ENCODE data around the gene LHPP.
"Not testable (repeated sequence)": the region's sequence is repeated elsewhere in the genome, so short reads cannot be mapped to it uniquely, and the experiment has no call there.

LHPP gene

DNA sequence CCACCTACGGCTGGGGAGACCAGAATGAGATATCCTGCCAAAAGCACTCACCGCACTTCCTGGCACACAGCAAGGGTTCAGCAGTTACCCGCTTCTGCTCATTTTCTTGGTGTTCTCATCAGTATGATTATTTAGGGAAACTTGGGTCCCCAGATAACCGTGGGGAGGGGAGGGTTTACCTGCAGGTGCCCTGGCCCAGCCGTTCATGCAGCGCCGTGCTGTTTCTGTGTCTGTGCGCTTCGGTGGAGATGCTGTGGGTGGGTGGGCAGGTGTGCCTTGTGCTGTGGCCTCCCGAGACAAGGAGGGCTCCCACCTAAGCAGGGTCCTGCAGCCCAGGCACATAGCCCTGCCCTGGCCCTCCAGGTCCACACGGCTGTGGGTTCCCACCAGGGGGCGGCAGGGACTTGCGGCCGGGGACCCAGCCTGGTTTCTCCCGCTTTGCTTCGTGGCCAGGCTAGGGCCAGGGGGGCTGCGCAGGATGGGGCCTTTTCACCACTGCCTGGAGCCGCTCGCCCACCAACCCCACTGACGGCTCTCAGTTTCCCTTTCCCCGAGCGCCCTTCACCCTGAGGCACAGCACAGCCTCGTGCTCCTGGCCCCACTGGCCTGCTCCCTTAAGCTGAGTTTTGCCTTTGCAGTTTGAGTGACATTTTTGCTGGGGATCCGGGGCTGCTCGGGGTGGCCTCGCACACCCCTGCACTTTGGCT is 78.5 kb downstream of the LHPP start:
- DNase-seq, result peak; percentile 13

DNA sequence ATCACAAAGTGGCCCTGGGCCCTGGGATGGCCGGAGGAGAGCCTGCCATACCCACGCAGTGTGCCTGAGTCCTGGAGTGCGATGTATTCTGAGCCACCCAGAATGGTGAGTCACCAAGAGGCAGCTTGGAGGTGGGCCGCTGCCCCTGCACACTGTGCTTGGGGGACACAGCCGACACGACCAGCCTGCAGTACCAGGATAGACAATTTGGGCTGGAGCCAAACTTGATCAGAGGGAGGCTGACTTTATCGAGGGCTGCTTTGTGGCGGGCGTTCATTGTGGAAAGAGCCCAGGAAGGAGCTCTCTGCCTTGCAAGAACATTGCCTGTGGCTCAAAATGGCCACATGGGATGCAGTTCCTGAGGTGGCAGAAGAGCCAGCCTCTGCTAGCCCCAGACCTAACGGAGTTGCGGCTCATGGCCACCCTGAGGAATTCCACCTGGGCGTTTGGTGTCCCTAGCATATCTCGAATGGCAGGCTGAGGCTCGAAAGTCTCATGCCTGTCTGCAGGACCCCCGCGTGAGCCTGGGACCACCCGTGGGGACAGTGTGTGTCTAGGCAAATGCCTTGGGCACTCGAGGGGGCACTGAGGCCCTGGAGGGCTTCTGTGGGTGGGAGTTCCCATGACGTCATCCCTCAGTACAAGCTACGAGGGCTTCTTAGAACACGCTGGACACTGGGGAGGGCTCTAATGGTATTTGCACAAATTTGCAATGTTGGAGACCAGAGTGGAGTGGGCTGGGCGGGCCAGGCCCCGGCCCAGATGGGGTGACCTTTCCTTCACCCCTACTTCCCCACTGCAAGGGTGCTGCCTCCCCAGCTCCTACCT is 79.7 kb downstream of the LHPP start:
- DNase-seq, result no peak

DNA sequence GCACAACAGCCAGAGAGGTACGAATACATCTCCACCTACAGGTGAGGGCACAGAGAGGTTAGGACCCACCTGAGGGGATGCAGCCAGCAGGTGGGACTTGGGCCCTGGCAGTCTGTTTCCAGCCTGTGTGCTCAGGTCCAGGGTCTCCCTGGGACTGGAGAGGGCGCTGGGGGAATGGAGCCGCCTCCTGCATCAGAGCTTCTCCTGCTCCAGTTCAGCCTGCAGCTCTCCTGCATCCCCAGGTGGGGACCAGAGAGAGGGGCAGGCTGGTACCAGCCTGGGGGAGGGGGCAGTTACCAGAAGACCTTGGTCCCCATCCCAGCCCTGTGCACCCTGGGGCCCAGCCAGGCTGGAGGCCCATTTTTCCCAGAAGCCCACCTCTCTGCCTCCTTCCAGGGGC is 80.7 kb downstream of the LHPP start:
- DNase-seq, result no peak

DNA sequence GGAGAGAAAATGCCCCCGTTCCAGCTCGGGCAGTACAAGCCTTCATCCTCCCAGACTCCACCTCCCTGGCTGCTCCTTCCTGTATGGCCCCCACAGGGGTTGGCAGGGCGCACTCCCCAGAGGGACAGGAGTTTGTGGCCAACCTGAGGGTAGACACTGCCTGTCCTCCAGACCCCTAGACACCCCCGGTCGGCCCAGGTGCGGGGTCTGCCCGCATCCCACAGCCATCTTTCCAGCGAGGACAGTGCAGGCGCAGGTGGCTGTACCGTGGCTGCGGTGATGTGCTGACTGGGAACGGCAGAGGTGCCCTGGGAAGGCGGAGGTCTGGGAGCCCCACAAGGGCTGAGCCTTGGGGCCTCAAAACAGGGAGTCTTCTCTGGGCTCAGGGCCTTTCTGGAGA is 81.5 kb downstream of the LHPP start:
- DNase-seq, result no peak

DNA sequence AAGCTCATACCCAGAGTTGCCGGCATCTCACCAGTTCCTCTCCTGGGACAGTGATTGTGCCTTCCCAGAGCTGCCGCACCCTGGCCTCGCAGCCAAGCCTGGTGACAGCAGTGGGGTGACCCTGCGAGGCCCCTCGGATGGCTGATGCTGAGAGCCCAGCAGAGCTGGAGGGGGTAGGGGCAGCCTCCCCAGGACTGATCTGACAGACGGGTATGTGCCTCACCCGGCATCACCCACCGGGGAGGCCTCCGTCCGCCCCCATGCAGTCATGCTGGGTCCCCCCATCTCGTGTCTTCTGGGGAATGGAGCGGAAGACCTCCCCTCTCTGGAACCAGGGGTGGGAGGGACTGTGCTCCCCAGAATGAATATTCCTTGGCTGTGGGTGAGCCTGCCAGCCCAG is 82.3 kb downstream of the LHPP start:
- no peak for DNase-seq

DNA sequence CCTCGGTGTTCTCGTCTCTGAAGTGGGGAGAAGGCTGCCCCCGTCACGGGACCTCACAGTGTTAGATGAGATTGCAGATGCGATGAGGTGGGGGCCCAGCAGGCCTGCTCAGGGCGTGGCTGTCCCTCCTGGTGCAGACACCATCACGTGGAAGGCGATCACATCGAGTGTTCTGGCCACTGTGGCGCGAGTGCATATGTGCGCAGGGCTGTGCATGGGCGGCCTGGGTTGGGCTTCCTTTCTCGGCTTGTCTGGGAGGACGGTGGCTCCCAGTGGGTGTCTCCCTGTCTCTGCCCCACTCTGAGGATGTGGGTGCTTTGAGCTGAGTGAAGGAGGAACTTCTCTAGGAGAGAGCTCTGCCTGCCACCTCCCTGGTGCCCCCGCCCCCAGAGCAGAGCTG is 83.1 kb downstream of the LHPP start:
- no peak for DNase-seq

DNA sequence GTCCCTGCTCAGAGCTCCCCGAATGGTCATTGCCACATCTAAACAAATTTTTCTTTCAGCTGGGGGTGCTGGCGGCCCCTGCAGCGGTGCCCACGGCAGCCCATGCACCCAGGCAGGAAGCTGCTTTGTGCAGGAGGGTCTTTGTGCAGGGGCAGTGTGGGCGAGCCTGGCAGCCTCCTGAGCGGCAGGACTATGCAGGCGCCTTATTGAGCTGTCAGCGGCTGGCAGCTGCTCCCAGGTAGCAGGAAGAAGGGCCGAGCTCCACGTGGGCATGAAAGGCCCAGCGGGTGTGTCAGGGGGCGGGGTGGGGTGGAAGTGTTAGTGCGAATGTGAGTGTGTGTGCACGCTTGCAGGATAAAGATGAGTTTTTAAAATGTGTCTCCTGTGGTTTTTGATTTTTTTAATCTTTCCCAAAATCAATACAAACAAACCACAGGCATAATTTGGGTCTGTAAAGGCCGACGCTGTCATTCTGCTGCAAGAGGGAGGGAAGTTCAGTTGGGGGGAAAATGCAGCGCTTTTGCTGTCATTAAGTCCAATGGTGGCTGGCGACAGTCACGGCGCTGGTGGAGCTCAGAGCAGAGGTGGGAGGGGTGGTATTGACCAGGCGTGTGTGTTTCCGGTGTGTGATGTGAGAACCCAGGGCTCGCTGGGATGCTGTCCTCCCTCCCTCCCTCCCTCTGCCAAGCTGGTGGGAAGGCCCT is 83.9 kb downstream of the LHPP start:
- DNase-seq, result no peak

DNA sequence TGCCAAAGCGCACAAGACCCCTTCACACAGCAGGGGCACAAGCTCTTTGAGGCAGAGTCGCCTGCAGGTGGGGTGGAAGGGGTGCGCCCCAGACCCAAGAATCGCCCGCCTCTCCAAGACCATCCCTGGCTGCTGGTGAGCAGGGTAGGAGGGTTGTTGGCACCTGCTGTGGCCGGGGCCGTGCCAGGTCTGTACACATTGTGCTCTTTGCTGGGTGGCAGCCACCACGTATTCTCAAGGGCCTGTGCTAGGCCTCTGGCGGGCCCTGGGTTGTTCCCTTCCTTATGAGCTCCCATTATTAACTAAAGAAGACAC is 84.4 kb downstream of the LHPP start:
- DNase-seq, result no peak

DNA sequence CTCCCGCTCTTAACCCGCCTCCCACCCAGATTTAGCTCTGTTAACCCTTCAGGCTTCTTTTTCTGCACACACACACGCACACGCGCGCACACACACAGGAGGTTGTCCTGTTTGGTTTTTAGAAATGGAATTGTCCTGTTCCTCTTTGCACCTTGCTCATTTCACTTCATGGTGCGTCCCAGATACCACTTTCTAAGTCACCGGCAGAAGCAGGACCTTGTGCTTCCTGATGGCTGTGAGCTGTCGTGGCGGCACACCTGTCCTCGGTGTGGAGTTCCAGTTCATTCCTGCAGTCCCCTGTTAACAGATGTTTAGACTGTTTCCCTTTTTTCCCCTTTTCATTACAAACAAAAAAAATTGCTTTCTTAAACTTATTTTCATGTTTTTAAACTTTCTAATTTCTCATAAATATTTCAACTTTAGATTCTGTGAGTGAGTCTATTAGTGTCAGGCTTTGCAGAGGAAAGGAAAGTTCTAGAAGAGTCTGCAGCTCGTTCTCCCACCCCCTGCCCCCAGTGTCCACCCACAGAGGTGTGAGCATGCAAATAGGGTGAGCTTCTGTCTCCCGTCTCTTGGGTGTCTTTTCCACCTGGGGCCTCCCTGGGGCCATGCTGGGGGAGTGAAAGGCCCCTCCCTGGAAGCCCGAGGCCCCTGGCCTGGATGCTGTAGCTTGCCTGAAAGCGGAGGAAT is 85.5 kb downstream of the LHPP start:
- no peak for DNase-seq

DNA sequence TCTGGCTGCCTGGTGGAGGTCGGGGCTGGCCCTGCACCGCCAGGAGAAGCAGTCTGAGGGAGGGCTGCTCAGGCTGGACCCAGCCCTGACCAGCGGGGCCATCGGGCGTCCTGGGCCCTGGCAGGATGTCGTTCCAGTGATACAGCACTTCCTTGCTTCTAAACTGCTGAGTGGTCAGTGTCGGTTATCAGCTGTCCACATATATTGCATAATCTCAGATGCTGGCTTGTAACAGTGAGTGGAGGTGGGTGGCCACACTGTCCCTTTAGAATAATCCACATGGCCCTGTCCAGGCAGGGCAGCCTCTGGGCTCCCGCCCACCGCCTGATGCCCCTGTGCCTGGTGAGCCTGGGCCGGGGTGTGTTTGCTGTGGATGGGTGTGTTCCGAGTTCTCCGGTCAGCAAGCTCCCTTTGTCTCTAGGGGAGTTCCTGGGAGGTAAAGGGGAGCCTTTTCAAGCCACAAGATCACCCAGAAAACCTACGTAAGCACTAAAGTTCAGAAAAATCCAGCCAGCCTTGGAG is 86.1 kb downstream of the LHPP start:
- DNase-seq, result no peak

DNA sequence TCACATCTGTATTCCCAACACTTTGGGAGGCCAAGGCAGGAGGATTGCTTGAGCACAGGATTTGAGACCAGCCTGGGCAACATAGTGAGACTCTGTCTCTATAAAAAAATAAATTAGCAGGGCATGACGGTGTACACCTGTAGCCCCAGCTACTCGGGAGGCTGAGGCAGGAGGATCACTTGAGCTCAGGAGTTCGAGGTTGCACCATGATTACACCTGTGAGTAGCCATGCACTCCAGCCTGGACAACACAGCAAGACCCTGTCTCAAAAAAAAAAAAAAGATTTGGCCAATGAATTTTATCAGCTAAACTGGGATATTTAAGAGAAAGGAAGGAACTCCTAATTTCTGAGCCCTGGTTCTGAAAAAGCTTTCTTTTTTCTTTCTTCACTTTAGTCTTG is 87.5 kb downstream of the LHPP start:
- DNase-seq, result not testable (repeated sequence)

DNA sequence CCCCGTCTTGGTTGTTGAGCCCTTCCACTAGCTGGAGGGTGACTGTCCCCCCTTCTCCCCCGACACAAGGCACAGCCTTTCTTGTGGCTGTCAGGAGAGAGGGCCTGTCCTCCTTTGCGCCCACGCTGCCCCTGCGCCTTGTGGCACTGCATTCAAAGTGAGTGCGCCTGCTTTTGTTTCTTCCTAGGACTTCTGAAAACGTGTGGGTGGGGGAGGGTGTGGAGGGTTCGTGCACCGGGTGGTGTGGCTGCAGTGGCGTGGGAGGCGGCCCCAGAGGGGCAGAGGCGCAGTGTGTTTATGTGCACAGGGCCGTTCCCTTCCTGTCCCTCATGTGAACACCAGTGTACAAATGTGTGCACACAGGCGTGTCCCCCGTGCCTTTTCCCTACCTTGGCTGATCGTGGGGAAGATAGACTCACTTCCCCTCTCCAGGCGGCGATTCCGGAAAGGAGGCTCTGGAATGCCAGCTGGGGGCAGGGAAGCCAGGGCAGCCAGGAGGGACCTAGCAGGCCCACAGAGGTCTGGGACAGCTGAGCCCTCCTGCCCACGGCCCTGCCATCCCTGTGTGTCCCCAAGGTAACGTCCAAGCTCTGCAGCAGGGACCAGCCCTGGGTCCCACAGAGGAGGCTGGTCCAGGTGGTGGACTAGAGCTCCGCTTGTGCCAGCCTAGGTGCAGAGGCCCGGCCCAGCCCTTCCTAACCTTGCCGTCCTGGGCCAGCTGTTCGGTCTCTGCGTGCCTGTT is 88.8 kb downstream of the LHPP start:
- DNase-seq, result no peak

DNA sequence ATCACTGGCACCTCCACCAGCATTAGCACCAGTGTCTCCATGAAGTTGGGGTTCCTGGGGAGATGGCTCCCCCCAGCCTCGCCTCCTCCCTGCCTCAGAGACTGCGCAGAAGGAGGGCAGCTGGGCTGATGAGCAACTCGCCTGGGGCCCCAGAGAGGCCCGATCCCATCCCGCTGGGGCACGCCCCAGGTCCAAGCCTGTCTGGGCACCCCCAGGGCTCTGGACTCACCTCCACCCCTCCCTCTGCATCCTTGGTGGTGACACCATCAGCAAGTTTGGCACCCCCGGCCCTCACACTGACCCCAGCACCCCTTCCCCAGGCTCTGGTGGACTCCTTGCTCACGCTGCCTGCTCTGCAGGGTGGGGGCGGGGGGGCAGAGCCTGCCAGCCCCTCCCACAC is 89.5 kb downstream of the LHPP start:
- DNase-seq, result no peak

DNA sequence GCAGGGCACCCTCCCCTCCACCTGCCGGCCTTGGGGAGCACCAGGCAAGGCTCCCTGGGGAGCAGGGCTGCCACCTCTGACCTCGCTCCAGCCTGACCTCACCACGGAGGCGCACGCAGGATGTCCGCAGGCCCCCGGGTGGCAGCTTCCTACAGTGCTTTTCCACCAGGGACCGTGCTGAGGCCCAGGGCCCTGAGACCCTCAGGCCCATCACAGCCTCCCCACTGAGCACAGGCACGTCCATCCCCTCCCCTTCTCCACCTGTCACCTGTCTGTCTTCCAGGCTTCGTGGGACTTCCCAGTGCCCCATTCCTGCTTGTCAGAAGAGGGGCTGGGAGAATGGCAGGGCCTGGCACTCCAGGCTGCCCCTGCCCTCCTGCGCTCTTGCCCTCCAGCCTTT is 90.1 kb downstream of the LHPP start:
- no peak for DNase-seq

DNA sequence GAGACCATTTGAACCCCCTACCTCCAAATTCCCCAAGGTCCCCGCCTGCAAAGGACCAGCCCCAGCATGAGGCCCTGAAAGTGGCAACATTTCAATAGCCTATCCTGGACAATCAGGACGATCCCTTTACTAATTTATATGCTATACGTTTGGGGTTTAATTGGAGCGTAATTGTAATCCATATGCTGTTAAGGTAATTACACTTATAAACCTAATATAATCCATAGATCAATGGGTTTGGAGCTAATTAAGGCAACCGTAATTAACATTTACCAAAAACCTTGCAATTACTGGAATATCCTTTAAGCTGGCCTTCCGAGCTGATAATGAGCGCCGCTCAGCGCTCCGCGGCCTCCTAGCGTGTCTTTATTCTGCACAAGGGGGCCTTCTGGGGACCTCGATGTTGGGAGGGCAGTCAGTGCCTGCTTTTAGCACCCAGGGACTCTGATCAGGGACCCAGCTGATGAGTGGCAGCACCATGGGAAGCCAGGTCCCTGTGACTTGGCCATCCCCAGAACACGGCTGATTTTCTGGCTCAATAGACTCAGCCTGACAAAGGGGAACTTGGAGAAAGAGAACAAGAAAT is 91.2 kb downstream of the LHPP start:
- no peak for DNase-seq

DNA sequence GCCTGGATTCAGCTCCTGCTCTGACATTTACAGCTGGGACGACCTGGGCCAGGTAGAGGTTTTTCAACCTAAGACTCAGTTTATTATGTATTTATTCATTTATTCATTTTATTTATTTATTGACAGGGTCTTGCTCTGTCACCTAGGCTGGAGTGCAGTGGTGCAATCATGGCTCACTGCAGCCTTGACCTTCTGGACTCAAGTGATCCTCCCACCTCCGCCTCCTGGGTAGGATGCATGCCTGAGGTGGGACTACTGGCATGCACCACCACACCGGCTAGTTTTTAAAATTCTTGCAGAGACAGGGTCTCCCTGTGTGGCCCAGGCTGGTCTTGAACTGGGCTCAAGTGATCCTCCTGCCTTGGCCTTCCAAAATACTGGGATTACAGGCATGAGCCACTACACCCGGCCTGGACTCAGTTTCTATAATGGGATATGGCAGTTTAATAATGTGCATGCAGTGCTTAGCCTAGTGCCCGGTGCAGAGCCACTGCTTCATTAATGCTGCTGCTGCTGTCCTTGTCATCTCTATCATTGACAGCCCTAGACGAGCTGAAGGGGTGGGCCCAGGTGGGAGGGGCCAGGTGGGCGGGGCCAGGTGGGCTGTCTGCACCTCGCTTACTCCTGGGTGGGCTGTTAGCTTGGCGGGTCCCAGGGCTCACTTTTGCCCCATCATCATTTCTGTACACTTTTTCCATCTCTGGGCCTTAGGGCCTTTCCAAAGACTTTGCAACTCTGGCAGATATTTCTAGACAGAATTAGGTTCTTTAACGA is 92.6 kb downstream of the LHPP start:
- no peak for DNase-seq

DNA sequence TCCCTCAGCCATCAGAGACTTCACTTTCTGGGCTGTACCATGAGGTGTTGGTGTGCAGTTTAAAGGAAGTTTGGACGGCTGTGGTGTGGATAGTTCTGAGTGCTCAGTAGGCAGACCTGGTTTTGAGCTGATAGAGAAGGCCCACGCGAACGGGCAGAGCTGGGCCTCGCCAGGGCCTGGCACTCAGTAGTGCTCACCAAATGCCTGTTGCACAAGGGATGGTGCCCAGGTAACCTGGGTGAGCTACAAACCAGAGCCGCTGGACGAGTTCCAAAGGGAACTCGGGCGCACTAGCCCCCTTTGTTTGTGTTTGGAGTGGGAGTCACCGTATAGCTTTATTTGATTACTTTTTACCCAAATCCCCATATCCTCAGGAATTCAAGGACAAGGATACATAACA is 95.5 kb downstream of the LHPP start:
- no peak for DNase-seq

DNA sequence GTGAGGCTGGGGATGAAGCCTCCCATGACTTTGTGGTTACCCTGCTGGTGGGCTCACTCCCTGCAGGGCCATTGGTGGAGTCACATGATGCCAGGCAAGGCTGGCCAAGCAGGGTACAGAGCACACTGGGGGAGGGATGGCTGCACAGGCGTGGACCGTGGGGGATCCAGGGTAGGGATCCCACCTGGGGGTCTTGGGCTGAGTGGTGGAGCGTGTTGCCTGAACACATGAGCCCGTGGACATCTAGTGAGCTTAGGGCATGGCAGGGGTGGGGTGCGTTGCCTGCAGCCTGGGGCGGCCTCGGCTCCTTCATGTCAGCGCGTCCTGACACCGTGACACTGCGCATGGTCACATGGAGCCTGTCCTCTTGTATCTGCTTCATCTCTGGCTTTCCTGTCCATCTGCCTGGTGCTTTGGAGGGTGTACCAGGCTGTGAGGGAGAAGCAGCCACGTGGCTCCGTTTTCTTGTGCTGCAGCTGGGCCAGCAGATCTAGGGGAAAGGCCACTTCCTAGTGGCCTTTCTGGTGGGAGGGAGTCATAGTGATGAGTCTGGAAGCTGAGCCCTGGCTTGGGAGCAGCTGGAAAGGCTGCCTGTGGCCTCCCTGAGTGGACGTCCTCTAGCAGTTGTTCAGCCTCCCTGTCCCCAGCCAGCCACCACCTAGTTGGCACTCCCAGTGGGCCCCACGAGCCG is 96.2 kb downstream of the LHPP start:
- no peak for DNase-seq

DNA sequence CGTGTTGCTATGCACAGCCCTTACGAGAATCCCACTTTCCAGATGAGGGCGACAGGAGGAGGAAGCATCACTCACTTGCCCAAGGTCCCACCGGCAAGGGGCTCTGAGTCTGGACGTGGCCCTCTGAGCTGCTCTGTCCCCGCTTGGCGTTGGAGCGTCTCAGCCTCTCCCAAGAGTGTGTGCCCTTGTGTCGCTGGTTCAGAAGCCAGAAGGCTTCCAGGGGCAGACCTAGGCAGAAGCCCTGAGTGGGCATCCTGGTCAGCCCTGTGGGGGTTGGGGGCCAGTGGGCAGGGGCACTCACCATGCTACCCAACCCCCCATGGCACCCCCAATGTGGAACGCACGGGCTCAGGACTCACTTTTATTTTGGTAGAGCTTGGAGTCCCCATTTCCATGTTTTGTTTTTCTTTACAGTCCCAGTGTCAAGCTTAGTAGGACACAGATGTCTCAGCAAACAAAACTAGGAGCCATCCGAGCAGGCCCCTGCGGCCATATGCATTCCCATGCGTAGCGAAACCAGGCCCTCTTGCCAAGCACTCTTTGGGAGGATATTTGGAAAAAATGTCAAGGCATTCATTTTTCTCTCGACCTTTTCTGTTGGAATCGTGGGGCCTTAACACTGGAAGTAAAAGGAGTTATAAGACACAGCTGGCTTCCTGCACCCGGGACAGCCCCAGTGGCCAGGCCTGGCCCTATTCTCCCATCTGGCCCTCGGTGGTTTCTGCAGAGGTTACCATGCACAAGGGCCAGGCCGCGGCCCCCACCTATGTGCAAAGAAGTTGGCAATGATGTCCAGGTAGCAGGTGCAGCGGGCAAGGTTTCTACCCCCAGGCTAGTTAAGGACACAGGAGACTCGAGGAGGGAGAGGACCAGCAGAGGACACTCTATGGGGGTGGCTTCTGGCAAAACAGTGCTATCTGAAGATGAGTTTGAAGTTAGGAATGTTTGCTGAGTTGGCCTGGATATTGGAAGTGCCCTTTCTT is 97.0 kb downstream of the LHPP start:
- DNase-seq, result no peak

Measured in KG1 (cell line).